Gastrocnemius medialis (tissue), 4 donors: ENCODE results near the gene LRRC27.
A peak's percentile ranks its signal among the peaks of the same experiment; 100 is the strongest.

Experiments used
- POLR2A ChIP-seq, 2 donors: fragments of 450-650 bp; IDR thresholded peaks; one replicate each; pipeline ENCODE4 v1.6.1; 2017; ENCODE audit warnings: antibody characterized with exemption in 2 of 2, mild to moderate bottlenecking in 2 of 2, moderate library complexity in 2 of 2
- TF ChIP-seq, protein P1 (sequence below), 5 experiments: fragments of 450-650 bp in 3 of 5; fragments of 200-600 bp in 2 of 5; sonication (generic) in 2 of 5; IDR thresholded peaks in 4 of 5; conservative IDR thresholded peaks in 1 of 5; 1 replicate in 4 of 5; 2 replicates in 1 of 5; pipeline ENCODE4 v1.5.1; 2016 to 2019; ENCODE audit warnings: antibody characterized with exemption in 5 of 5, mild to moderate bottlenecking in 3 of 5, moderate library complexity in 3 of 5

GRCh38 chr10:132420981-132421846 lies 89.2 kb downstream of the LRRC27 start:
- TF ChIP-seq, protein P1, sequence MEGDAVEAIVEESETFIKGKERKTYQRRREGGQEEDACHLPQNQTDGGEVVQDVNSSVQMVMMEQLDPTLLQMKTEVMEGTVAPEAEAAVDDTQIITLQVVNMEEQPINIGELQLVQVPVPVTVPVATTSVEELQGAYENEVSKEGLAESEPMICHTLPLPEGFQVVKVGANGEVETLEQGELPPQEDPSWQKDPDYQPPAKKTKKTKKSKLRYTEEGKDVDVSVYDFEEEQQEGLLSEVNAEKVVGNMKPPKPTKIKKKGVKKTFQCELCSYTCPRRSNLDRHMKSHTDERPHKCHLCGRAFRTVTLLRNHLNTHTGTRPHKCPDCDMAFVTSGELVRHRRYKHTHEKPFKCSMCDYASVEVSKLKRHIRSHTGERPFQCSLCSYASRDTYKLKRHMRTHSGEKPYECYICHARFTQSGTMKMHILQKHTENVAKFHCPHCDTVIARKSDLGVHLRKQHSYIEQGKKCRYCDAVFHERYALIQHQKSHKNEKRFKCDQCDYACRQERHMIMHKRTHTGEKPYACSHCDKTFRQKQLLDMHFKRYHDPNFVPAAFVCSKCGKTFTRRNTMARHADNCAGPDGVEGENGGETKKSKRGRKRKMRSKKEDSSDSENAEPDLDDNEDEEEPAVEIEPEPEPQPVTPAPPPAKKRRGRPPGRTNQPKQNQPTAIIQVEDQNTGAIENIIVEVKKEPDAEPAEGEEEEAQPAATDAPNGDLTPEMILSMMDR (IDR thresholded peaks at IDR 0.05 in 4 of 5, conservative IDR thresholded peaks at IDR 0.05 in 1 of 5), result no peak
- peak; percentile 30 to 38 for TF ChIP-seq POLR2A (IDR thresholded peaks at IDR 0.05)
